K562 (cell line): ENCODE results near the gene AMOT. TPM values are rescaled to one million over a fixed set of nuclear protein-coding genes. Genes with fewer than 3 reads are reported as not detected.

Experiments used
- ATAC-seq: fragments of 200-7000 bp; cut with Tn5 transposase; 3 replicates; pipeline ENCODE4 v1.9.1; 2020; ENCODE audit warnings: moderate library complexity
- BruUV-seq: library from RNA; stranded (reverse); fragments of 400-500 nt; replicated peaks from 2 replicates; lab custom pipeline; 2021; lab: Mats Ljungman, UMichigan
- CTCF ChIA-PET: fragments of 300-600 bp; formaldehyde crosslinking; extraction: SDS; loops from one replicate; lab custom pipeline; 2021; ENCODE audit warnings: low intra/inter-chr PET ratio; lab: Yijun Ruan, JAX
- POLR2A ChIA-PET: fragments of 300-600, 350-650 bp; sonication (Branson Sonifier 250); formaldehyde crosslinking; extraction: SDS; loops from one replicate; lab custom pipeline; 2021; ENCODE audit warnings: antibody characterized with exemption, inconsistent platforms; lab: Yijun Ruan, JAX
- DNase-seq, 4 experiments: peaks; one replicate each; pipeline versions ENCODE4 v3.0.0 to v3.0.0-alpha.2; 2011 to 2018; ENCODE audit warnings: low spot score in 3 of 4, mixed read lengths in 3 of 4; ENCODE audit errors: extremely low read depth in 1 of 4
- FAIRE-seq: peaks from 2 replicates; lab custom pipeline; 2011; peaks lifted over from hg19 to GRCh38; lab: Jason Lieb, UNC
- H2AFZ ChIP-seq: 2 replicates; pipeline ENCODE4 v1.6.0; 2011; ENCODE audit warnings: low read depth, low read length, control low read depth, inconsistent platforms
- H3K27ac ChIP-seq: fragments of 200-600 bp; 3 replicates; pipeline ENCODE4 v1.8.0; 2011; ENCODE audit warnings: low read depth, mild to moderate bottlenecking, control low read depth, inconsistent platforms, low read length, moderate library complexity, mixed read lengths; ENCODE audit errors: extremely low read depth
- H3K27me3 ChIP-seq, 2 experiments: fragments of 300-600 bp in 1 of 2; 2 replicates in 1 of 2; 3 replicates in 1 of 2; pipeline versions ENCODE4 v1.6.0 to v1.8.0; 2011; ENCODE audit warnings: inconsistent platforms in 2 of 2, low read length in 2 of 2, mild to moderate bottlenecking in 1 of 2, mixed read lengths in 1 of 2, moderate library complexity in 1 of 2; ENCODE audit not compliant: control insufficient read depth in 2 of 2, insufficient read depth in 2 of 2
- H3K36me3 ChIP-seq: fragments of 300-600 bp; 3 replicates; pipeline ENCODE4 v1.8.0; 2011; ENCODE audit warnings: mild to moderate bottlenecking, low read length, inconsistent platforms; ENCODE audit not compliant: control insufficient read depth, insufficient read depth
- H3K4me1 ChIP-seq, 2 experiments: fragments of 200-600 bp in 1 of 2; replicated peaks in 1 of 2; 2 replicates in 1 of 2; 3 replicates in 1 of 2; pipeline versions ENCODE4 v1.5.1 to v1.8.0; 2011; ENCODE audit warnings: inconsistent platforms in 2 of 2, low read length in 2 of 2, mild to moderate bottlenecking in 1 of 2, mixed read lengths in 1 of 2, moderate library complexity in 1 of 2; ENCODE audit not compliant: control insufficient read depth in 2 of 2, insufficient read depth in 2 of 2
- H3K4me2 ChIP-seq: 2 replicates; pipeline ENCODE4 v1.6.1; 2011; ENCODE audit warnings: low read length, control low read depth, inconsistent platforms, mixed read lengths; ENCODE audit not compliant: insufficient read depth
- H3K4me3 ChIP-seq: fragments of 200-600 bp; sonication (generic), shearing (Covaris generic); 2 replicates; pipeline ENCODE4 v1.5.1; 2016; ENCODE audit warnings: control low read depth, inconsistent platforms
- H3K79me2 ChIP-seq: fragments of 200-600 bp; 3 replicates; pipeline ENCODE4 v1.8.0; 2011; ENCODE audit warnings: low read length, inconsistent platforms; ENCODE audit not compliant: control insufficient read depth, insufficient read depth
- H3K9ac ChIP-seq, 2 experiments: 2 replicates each; pipeline versions ENCODE4 v1.6.0 to v1.6.1; 2011; ENCODE audit warnings: low read depth in 2 of 2, low read length in 2 of 2, control low read depth in 1 of 2, inconsistent platforms in 1 of 2, mild to moderate bottlenecking in 1 of 2, mixed read lengths in 1 of 2; ENCODE audit not compliant: insufficient read depth in 1 of 2
- H3K9me1 ChIP-seq: one replicate; pipeline ENCODE4 v1.6.0; 2011; ENCODE audit warnings: inconsistent platforms, mild to moderate bottlenecking, low read length, moderate library complexity; ENCODE audit not compliant: control insufficient read depth, insufficient read depth
- H3K9me3 ChIP-seq: replicated peaks from 2 replicates; pipeline ENCODE4 v1.5.1; 2011; ENCODE audit warnings: low read depth, low read length, inconsistent platforms; ENCODE audit not compliant: control insufficient read depth, insufficient read depth
- H4K20me1 ChIP-seq: replicated peaks from 2 replicates; pipeline ENCODE4 v1.6.1; 2011; ENCODE audit warnings: low read length, inconsistent platforms, mixed read lengths; ENCODE audit not compliant: control insufficient read depth, insufficient read depth
- ADNP ChIP-seq: fragments of 200-800 bp; sonication (Bioruptor generic); IDR thresholded peaks from 2 replicates; pipeline ENCODE4 v1.6.1; 2016; ENCODE audit warnings: missing genetic modification characterization, missing compliant biosample characterization
- ATF6 ChIP-seq: sonication (generic); formaldehyde crosslinking; IDR thresholded peaks from 2 replicates; pipeline ENCODE4 v1.4.0; 2020; ENCODE audit warnings: mild to moderate bottlenecking, missing genetic modification reagents
- CBX1 ChIP-seq: sonication (generic); IDR thresholded peaks from 2 replicates; pipeline ENCODE4 v1.6.1; 2016; ENCODE audit warnings: antibody characterized with exemption, low read depth, mild to moderate bottlenecking
- CEBPB ChIP-seq: fragments of 450-650 bp; IDR thresholded peaks from 2 replicates; pipeline ENCODE4 v1.6.1; 2016; ENCODE audit warnings: missing genetic modification characterization, missing compliant biosample characterization
- CSDE1 ChIP-seq, 2 experiments: fragments of 450-650 bp; IDR thresholded peaks; 2 replicates each; pipeline ENCODE4 v1.6.1; 2016; ENCODE audit warnings: mild to moderate bottlenecking in 1 of 2
- GTF2F1 ChIP-seq: IDR thresholded peaks from 2 replicates; pipeline ENCODE4 v1.6.1; 2011; ENCODE audit warnings: low read depth, low read length, improper control_type of control experiment
- MTA3 ChIP-seq: fragments of 450-650 bp; formaldehyde crosslinking; IDR thresholded peaks from 2 replicates; pipeline ENCODE4 v1.6.1; 2017; ENCODE audit warnings: mild to moderate bottlenecking, borderline replicate concordance
- POLR2A ChIP-seq: fragments of 450-650 bp; conservative IDR thresholded peaks from 2 replicates; pipeline ENCODE4 v1.6.1; 2016
- SOX6 ChIP-seq: fragments of 450-650 bp; IDR thresholded peaks from 2 replicates; pipeline ENCODE4 v1.6.1; 2014; ENCODE audit warnings: mild to moderate bottlenecking
- TBP ChIP-seq: optimal IDR thresholded peaks from 2 replicates; pipeline ENCODE3; 2011; ENCODE audit warnings: low read depth, low read length, improper control_type of control experiment
- ZNF121 ChIP-seq: sonication (generic); formaldehyde crosslinking; conservative IDR thresholded peaks from 2 replicates; pipeline ENCODE4 v1.8.0; 2022; ENCODE audit warnings: missing genetic modification reagents
- ZNF133 ChIP-seq: fragments of 250-450 bp; sonication (Bioruptor Pico); IDR thresholded peaks from 2 replicates; pipeline ENCODE4 v1.4.0; 2020; ENCODE audit warnings: mild to moderate bottlenecking
- WGBS: fragments of 100-300 bp; shearing (Covaris generic); methylation state at CpG from one replicate; pipeline ENCODE4 v1.1.6; 2016; ENCODE audit warnings: low coverage, mixed read lengths; ENCODE audit not compliant: insufficient coverage; ENCODE audit errors: missing lambda C conversion rate; 5-methylcytosine and 5-hydroxymethylcytosine counted together
- in situ Hi-C: fragments of 300-500 bp; cut with MboI; formaldehyde crosslinking; loops from 4 replicates; pipeline ENCODE4 v1.15.0; 2018; ENCODE audit warnings: inconsistent platforms, mixed read lengths
- intact Hi-C: fragments of 100-400 bp; cut with micrococcal nuclease; formaldehyde crosslinking; loops from 2 replicates; pipeline ENCODE4 v1.14.2; 2022
- polyA plus RNA-seq, 8 experiments: library from polyadenylated mRNA; depleted of rRNA in 4 of 8; stranded (reverse) in 5 of 8; unstranded in 3 of 8; fragments of >200 nt; fragmentation: Nextera tagmentation in 2 of 8; fragmentation: Illumina TruSeq in 1 of 8; extraction: Ambion mirVana in 2 of 8; extraction: Trizol in 1 of 8; gene quantifications; 2 replicates each; pipeline versions ENCODE4 v1.2.1 to v1.2.3, GENCODE V29; 2011 to 2014; ENCODE audit warnings: inconsistent platforms in 1 of 8, missing spikeins in 1 of 8
- total RNA-seq, 7 experiments: library from RNA; depleted of rRNA in 6 of 7; stranded (reverse); fragments of >200 nt in 6 of 7; fragmentation: Illumina TruSeq in 2 of 7; extraction: Trizol in 2 of 7; gene quantifications; 2 replicates each; pipeline versions ENCODE4 v1.2.1 to v1.2.3, GENCODE V29; 2011 to 2021; ENCODE audit warnings: low replicate concordance in 1 of 7
- TF ChIP-seq, protein P1 (sequence below), 2 experiments: fragments of 250-450 bp in 1 of 2; fragments of 450-650 bp in 1 of 2; sonication (Bioruptor Pico) in 1 of 2; IDR thresholded peaks; 2 replicates each; pipeline versions ENCODE4 v1.6.1 to v1.8.0; 2016 to 2021; ENCODE audit warnings: mild to moderate bottlenecking in 2 of 2, moderate library complexity in 2 of 2, missing compliant biosample characterization in 1 of 2, missing genetic modification characterization in 1 of 2
- TF ChIP-seq, protein P2 (sequence below): sonication (generic); formaldehyde crosslinking; IDR thresholded peaks from 2 replicates; pipeline ENCODE4 v1.8.0; 2022; ENCODE audit warnings: missing genetic modification reagents, mild to moderate bottlenecking, borderline replicate concordance

AMOT gene
- total and polyA plus RNA-seq, 9 of the 15 experiments (the other 6 are each of a cell fraction or from before 2014, with no cell fraction given) = 0.04 TPM; not detected in 8

DNA sequence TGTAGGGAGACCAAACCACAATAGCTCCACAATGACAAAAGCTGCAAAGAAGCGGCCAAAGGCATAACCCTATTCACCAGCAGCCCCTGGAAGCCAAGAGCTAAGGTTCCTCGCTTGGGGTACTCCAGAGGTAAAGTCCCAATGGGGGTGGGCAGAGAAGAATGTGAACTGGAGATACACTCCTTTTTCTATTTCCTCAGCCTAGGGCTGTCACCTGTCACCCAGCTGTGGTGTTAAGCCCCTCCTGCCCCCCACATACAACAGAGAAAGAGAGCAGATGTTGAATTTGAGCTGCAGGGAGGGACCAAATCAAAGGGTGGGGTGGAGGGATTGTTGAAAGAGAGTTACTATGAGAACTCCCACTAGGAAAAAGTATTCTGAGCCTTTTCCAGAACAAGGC lies 26.1 kb downstream of the AMOT start:
- Histone ChIP-seq H3K36me3 (no peaks in the 10 kb centered on the region), H2AFZ (no peak overlapping the region), H3K4me3 (no peak overlapping the region), H3K27ac (no peak overlapping the region), H3K27me3 (no peaks in the 10 kb centered on the region), H4K20me1 (no peaks in the 10 kb centered on the region), H3K4me2 (no peak overlapping the region), H3K4me1 (no peaks in the 10 kb centered on the region), H3K9me1 (no peaks in the 10 kb centered on the region), H3K79me2 (no peaks in the 10 kb centered on the region), H3K9me3 (no peaks in the 10 kb centered on the region), H3K9ac (no peak overlapping the region)
- in situ Hi-C loops = no loop called here
- ATAC-seq = no peak
- no peak for DNase-seq
- intact Hi-C loops = no loop called here
- POLR2A ChIA-PET = no interaction called here
- no TSS peak for BruUV-seq
- no peak for FAIRE-seq
- 0% methylated on average over 2 of the region's 2 CpGs for WGBS
- CTCF ChIA-PET = no interaction called here
- TF ChIP-seq ZNF121 (CRISPR knock-in tag) = no peak

- Histone ChIP-seq H3K4me2 (no peak overlapping the region), H3K9me1 (no peaks in the 10 kb centered on the region), H3K27me3 (no peaks in the 10 kb centered on the region), H2AFZ (no peak overlapping the region), H3K4me1 (no peaks in the 10 kb centered on the region), H3K9me3 (no peaks in the 10 kb centered on the region), H3K79me2 (no peaks in the 10 kb centered on the region), H3K36me3 (no peaks in the 10 kb centered on the region), H3K4me3 (no peak overlapping the region), H3K27ac (no peak overlapping the region), H4K20me1 (no peaks in the 10 kb centered on the region), H3K9ac (no peak overlapping the region)
- POLR2A ChIA-PET = no interaction called here
- no TSS peak for BruUV-seq
- intact Hi-C loops (no loop called here), in situ Hi-C loops (no loop called here)
- no peak for DNase-seq
- FAIRE-seq = no peak
- WGBS = 0% methylated on average over 4 of the region's 4 CpGs
- ATAC-seq = no peak
- CTCF ChIA-PET = no interaction called here
- no peak for TF ChIP-seq ZNF133 (CRISPR knock-in tag)
- TF ChIP-seq POLR2A = no peak
- TF ChIP-seq CEBPB (tag) = no peak
- no peak for TF ChIP-seq TBP
- TF ChIP-seq, protein P1, sequence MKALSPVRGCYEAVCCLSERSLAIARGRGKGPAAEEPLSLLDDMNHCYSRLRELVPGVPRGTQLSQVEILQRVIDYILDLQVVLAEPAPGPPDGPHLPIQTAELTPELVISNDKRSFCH (CRISPR knock-in tag; IDR thresholded peaks at IDR 0.05) = no peak
- TF ChIP-seq, protein P1 (tag; IDR thresholded peaks at IDR 0.05) = no peak
- TF ChIP-seq MTA3 = no peak
- no peak for TF ChIP-seq GTF2F1
- TF ChIP-seq SOX6 = no peak
- TF ChIP-seq, protein P2, sequence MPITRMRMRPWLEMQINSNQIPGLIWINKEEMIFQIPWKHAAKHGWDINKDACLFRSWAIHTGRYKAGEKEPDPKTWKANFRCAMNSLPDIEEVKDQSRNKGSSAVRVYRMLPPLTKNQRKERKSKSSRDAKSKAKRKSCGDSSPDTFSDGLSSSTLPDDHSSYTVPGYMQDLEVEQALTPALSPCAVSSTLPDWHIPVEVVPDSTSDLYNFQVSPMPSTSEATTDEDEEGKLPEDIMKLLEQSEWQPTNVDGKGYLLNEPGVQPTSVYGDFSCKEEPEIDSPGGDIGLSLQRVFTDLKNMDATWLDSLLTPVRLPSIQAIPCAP (CRISPR knock-in tag) = no peak
- TF ChIP-seq CBX1 = no peak
- TF ChIP-seq ATF6 (CRISPR knock-in tag) = no peak
- TF ChIP-seq ADNP (tag) = no peak
- no peak for TF ChIP-seq CSDE1 (IDR thresholded peaks at IDR 0.05)
Observed at GRCh38 chrX:112812741-112813140, 27.9 kb downstream of the AMOT start.
